Erythroblast (primary cell): ENCODE measurements around the gene LILRA2.

Experiments
- DNase-seq, 2 experiments: peaks; one replicate each; lab custom pipeline; 2025; lab: John Stamatoyannopoulos, UW
- GATA1 ChIP-seq: IDR thresholded peaks from 2 replicates; pipeline ENCODE4 v1.6.1; 2011; ENCODE audit warnings: low read depth, mild to moderate bottlenecking, control low read depth, low read length, moderate library complexity
- POLR2A ChIP-seq: IDR thresholded peaks from 2 replicates; pipeline ENCODE4 v1.6.1; 2011; ENCODE audit warnings: mild to moderate bottlenecking, low read length

The LILRA2 gene

GRCh38 chr19:54573330-54573872 is at the start of gene LILRA2:
Gene LILRA2, plus strand, starts transcription at chr19:54573790. Its CDS starts 89 bp downstream, at chr19:54573879.
- no peak for DNase-seq

DNA sequence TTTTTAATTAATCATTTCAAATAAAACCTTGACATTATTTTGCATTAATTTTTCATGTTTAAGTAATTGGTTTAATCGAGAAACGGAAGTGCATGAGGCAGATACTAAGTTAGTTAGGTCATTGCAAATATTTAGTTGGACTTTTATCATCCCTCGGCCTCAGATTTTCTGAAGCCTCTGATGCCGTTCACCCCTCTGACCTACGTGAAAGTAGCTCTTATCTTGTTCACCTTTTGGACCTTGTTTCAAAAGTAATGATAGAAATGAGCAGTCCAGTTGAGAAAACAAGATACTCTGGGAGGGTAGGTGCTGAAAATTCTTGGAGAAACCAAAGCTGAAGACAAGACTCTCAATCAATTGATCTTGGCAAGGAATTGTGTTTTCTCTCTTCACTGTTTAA is 48.0 kb upstream of the LILRA2 start:
- TF ChIP-seq GATA1 (no peak), POLR2A (no peak)
- no peak for DNase-seq

More at GRCh38 chr19:54573330-54573872, at the start of gene LILRA2:
- TF ChIP-seq GATA1, result no peak
- TF ChIP-seq POLR2A, result no peak

GRCh38 chr19:54526972-54527371 is 46.6 kb upstream of the LILRA2 start:
- TF ChIP-seq GATA1 (no peak), POLR2A (no peak)
- DNase-seq, result no peak

- no peak for DNase-seq
- no peak for TF ChIP-seq POLR2A
- TF ChIP-seq GATA1, result no peak
Measured at GRCh38 chr19:54530866-54531265, 42.7 kb upstream of the LILRA2 start.

DNA sequence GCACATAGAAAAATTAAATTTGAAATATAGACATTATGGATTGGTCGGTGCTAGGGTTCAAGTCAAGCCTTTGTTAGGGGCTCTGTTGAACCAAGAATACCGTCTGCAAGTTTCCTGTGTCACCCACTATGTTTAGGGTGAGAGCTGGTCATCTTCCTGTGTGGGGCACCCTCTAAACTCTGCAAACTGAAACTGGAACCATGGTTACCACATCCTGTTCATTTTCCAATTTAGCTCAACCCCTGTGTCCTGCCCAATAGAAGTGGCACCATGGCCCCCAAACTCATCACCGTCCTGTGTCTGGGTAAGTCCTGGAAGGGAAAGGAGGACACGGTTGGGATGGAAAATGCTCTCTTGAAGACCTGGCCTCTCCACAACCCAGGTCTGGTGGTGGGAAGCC is 41.1 kb upstream of the LILRA2 start:
- no peak for TF ChIP-seq GATA1
- no peak for DNase-seq

DNA sequence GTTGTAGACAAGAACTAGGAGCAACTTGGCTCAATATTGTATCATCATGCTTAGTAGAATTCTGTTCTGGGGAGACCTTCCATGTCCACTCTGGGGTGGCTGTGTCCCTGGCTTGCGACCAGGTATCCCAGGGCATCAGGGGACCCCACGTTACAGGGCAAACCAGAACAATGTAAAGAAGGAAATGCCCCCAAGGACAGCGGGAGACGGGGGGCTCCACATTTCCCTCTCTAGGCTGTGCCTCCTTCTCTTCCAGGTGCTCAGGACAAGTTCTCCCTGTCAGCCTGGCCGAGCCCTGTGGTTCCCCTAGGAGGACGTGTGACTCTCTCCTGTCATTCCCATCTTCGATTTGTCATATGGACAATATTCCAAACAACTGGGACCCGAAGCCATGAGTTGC is 40.1 kb upstream of the LILRA2 start:
- TF ChIP-seq POLR2A, result no peak
- no peak for TF ChIP-seq GATA1
- no peak for DNase-seq

DNA sequence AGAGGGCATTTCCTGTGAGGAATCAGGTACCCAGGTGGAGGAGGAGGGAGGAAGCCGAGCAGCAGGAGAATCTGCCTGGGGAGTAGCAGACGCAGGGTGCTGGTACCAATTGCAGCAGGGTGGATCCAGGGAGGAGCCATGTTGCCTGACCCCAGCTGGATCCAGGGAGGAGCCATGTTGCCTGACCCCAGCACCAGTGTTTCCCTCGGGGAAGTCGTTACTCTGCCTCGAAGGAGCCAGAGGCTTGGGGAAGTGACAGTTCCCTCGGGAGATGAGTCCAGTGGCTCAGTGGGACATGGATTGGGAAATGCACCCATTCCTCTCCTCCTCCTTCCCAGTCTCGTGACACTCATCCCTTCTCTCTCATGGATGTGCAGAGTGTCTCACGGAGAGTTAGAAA is 39.4 kb upstream of the LILRA2 start:
- no peak for DNase-seq
- TF ChIP-seq GATA1, result no peak
- no peak for TF ChIP-seq POLR2A

DNA sequence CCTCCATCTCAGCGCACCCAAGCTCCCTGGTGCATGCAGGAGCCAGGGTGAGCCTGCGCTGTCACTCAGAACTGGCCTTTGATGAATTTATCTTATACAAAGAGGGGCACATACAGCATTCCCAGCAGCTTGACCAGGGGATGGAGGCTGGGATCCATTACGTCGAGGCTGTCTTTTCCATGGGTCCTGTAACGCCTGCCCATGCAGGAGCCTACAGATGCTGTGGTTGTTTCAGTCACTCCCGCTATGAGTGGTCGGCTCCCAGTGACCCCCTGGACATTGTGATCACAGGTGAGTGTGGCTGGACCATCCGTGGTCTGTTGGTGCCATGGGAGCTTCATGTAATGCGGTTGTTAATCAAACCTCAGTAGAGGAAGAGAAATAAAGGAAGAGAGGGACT is 38.0 kb upstream of the LILRA2 start:
- no peak for TF ChIP-seq POLR2A
- no peak for TF ChIP-seq GATA1
- no peak for DNase-seq

DNA sequence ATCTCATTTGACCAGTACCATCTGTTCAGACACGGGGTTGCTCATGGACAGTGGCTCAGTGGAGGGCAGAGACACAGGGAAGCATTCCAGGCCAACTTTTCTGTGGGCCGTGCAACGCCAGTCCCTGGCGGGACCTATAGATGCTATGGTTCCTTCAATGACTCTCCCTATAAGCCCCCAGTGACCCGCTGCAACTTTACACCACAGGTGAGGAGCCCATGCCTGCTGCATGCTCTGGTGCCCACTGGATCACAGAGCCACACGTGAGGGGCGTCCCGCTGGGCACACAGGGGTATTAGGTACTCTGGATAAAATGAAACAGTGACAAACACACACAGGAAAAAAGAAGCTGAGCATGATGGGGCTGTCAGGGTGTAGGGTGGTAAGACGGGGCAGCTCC is 36.6 kb upstream of the LILRA2 start:
- no peak for DNase-seq
- TF ChIP-seq GATA1, result no peak

DNA sequence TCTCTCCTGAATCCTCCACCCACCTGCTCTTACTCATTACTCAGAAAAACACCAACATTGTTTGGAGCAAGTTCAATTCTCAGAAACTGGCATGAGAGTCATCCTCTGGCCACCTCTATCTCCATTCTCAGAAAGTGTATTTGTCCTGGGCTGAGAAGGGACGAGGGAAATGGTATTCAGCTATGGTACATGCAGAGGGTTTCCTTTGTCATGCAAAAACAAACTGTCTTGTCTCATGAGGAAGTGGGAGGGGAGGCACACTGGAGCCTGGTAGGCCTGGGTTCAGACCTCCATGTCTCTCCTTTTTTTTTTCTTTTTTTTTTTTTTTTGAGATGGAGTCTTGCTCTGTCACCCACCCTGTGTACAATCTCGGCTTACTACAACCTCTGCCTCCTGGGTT is 31.9 kb upstream of the LILRA2 start:
- no peak for DNase-seq
- TF ChIP-seq POLR2A (no peak), GATA1 (no peak)

- TF ChIP-seq POLR2A, result no peak
- TF ChIP-seq GATA1, result no peak
- no peak for DNase-seq
Measured at GRCh38 chr19:54548806-54549205, 24.8 kb upstream of the LILRA2 start.

- TF ChIP-seq GATA1, result no peak
- TF ChIP-seq POLR2A, result no peak
- DNase-seq, result no peak
Measured at GRCh38 chr19:54549224-54549623, 24.4 kb upstream of the LILRA2 start.

- DNase-seq, result no peak
- TF ChIP-seq GATA1 (no peak), POLR2A (no peak)
Measured at GRCh38 chr19:54551293-54551692, 22.3 kb upstream of the LILRA2 start.

DNA sequence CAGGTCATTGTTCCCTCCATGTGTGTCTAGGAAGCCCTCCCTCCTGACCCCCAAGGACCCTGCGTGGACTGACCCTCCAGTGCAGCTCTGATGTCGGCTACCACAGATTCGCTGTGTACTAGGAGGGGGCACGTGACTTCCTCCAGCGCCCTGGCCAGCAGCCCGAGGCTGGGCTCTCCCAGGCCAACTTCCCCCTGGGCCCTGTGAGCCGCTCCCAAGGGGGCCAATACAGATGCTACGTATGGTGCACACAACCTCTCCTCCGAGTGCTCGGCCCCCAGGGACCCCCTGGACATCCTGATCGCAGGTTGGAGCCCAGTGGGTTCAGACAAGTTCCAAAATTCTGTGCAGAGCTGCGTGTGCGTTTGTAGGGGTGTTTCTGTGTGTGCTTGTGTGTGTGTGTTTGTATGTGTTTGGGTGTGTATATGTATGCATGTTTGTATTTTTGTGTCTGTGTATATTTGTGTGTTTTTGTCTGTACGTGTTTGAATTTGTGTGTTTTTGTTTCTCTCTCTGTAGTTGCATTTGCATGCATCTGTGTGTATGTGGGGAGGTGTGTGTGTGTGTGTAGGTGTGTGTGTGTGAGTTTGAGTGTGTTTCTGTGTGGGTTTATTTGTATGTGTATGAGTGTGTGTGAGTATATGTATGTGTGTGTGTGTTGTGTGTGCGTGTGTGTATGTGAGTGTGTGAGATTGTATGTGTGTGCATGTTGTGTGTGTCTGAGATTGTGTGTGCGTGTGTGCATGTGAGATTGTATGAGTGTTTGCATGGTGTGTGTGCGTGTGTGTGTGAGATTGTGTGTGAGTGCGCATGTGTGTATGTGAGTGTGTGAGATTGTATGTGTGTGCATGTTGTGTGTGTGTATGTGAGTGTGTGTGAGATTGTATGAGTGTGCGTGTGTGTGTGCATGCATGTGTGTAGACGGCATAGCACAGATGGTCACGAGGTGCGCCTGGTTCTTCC is 21.4 kb upstream of the LILRA2 start:
- no peak for TF ChIP-seq GATA1
- no peak for TF ChIP-seq POLR2A
- no peak for DNase-seq
